Adrenal gland (tissue), 5 donors: ENCODE data around the gene TFF2.

ENCODE experiments used
- POLR2A ChIP-seq, 2 donors: fragments of 450-650 bp; IDR thresholded peaks; one replicate each; pipeline ENCODE4 v1.6.1; 2017; ENCODE audit warnings: antibody characterized with exemption in 2 of 2, mild to moderate bottlenecking in 2 of 2, moderate library complexity in 1 of 2
- TF ChIP-seq, protein P1 (sequence below), 6 experiments: fragments of 450-650 bp in 4 of 6; fragments of 200-600 bp in 2 of 6; sonication (generic) in 1 of 6; IDR thresholded peaks; 1 replicate in 5 of 6; 2 replicates in 1 of 6; pipeline versions ENCODE4 v1.5.1 to v1.8.0; 2016 to 2021; ENCODE audit warnings: antibody characterized with exemption in 6 of 6, mild to moderate bottlenecking in 2 of 6, moderate library complexity in 1 of 6
- donor health status: DM: no; HTN: no; CAD: no.

DNA sequence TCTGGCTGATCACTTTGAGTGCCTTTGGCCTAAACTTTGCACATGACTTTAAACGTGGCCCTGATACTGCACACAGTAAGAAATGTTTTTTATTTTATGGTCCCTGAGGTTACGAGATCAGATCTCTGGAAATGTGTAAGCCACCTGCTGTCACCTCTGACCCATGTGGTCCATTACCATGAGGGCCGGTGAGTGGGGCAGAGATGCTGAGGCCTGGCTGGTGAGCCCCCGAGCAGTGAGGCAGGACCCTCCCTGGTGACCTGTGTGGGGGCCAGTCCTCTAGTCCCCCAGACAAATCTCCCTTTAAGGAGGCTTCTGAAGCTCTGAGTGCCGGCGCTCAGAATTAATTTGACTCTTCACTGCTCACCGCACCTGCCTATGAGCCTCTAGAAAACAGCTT lies 48.0 kb downstream of the TFF2 start:
- no peak for TF ChIP-seq POLR2A (IDR thresholded peaks at IDR 0.05)
- TF ChIP-seq, protein P1, sequence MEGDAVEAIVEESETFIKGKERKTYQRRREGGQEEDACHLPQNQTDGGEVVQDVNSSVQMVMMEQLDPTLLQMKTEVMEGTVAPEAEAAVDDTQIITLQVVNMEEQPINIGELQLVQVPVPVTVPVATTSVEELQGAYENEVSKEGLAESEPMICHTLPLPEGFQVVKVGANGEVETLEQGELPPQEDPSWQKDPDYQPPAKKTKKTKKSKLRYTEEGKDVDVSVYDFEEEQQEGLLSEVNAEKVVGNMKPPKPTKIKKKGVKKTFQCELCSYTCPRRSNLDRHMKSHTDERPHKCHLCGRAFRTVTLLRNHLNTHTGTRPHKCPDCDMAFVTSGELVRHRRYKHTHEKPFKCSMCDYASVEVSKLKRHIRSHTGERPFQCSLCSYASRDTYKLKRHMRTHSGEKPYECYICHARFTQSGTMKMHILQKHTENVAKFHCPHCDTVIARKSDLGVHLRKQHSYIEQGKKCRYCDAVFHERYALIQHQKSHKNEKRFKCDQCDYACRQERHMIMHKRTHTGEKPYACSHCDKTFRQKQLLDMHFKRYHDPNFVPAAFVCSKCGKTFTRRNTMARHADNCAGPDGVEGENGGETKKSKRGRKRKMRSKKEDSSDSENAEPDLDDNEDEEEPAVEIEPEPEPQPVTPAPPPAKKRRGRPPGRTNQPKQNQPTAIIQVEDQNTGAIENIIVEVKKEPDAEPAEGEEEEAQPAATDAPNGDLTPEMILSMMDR (IDR thresholded peaks at IDR 0.05): no peak
